Subcutaneous preadipocyte (primary cell): Measurements from ENCODE around the gene REM1. TPM values are rescaled to one million over a fixed set of nuclear protein-coding genes. Genes with fewer than 3 reads are reported as not detected.

Experiments used
- total RNA-seq: library from RNA; depleted of rRNA; stranded (reverse); fragments of >200 nt; gene quantifications from 2 replicates; pipeline ENCODE4 v1.2.3, GENCODE V29; 2012

Gene REM1
- total RNA-seq: not detected in 2 replicates

GRCh38 chr20:31474758-31475427, at the start of gene REM1, which contains the start of gene DEFB124:
REM1 (plus strand) TSS chr20:31475288; CDS start chr20:31476446, 1,158 bp downstream.
DEFB124 (minus strand) TSS chr20:31475127; CDS start chr20:31473013, 2,114 bp downstream.

GRCh38 chr20:31440012-31440659, 35.0 kb upstream of the REM1 start, which contains the start of gene DEFB123:
DEFB123 (plus strand) TSS chr20:31440632; CDS start chr20:31440699, 67 bp downstream.

GRCh38 chr20:31514154-31515071, 39.3 kb downstream of the REM1 start, which contains the start of gene HM13:
HM13 (plus strand) TSS chr20:31514442; CDS start chr20:31514552, 110 bp downstream.

Other genes starting within 250 kb of the REM1 start
- not detected in 2 replicates for gene DEFB115, start 217.6 kb upstream of the REM1 start, total RNA-seq
- not detected in 2 replicates for gene DEFB116, start 166.7 kb upstream of the REM1 start, total RNA-seq
- not detected in 2 replicates for gene DEFB118, start 106.7 kb upstream of the REM1 start, total RNA-seq
- not detected in 2 replicates for gene DEFB119, start 84.7 kb upstream of the REM1 start, total RNA-seq
- not detected in 2 replicates for gene DEFB121, start 69.1 kb upstream of the REM1 start, total RNA-seq
- gene DEFB123, start 34.7 kb upstream of the REM1 start, total RNA-seq: not detected in 2 replicates
- not detected in 2 replicates for gene DEFB124, start 161 bp upstream of the REM1 start, total RNA-seq
- gene HM13, start 39.2 kb downstream of the REM1 start, total RNA-seq: 112 and 125 TPM in 2 replicates
- gene ID1, start 130.0 kb downstream of the REM1 start, total RNA-seq: 54.2 and 75.0 TPM in 2 replicates
- not detected in 2 replicates for gene COX4I2, start 162.6 kb downstream of the REM1 start, total RNA-seq
- 159 and 215 TPM in 2 replicates for gene BCL2L1, start 247.6 kb downstream of the REM1 start, total RNA-seq